ENCODE measurements around the gene LRRC74A.

Gene LRRC74A

DNA sequence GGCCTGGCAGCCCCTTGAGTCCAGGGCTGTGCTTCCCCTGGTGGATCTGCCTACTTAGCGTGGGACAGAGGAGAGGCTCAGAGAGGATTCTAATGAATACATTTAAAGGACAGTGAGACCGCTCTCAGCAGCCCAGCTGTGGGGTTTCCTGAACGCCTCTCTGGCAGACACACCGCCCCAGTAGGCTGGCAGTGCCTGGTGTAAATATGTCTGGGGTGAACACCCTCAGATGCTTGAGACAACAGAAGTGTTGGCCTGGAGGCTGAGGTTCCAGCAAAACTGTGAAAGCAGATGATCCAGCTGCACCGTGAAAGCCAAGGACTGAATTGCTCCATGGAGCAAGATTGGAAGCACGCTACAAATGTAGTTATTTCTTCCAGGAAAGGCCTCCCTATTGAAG is 55.1 kb downstream of the LRRC74A start:
- no peak for DNase-seq
- Histone ChIP-seq H3K4me1 (no peaks in the 10 kb centered on the region), H3K36me3 (no peaks in the 10 kb centered on the region), H3K9me3 (no peaks in the 10 kb centered on the region), H3K4me3 (ENCODE audit: low read depth, low read length) (no peak overlapping the region), H3K27me3 (no peaks in the 10 kb centered on the region)
- TF ChIP-seq, protein P1, sequence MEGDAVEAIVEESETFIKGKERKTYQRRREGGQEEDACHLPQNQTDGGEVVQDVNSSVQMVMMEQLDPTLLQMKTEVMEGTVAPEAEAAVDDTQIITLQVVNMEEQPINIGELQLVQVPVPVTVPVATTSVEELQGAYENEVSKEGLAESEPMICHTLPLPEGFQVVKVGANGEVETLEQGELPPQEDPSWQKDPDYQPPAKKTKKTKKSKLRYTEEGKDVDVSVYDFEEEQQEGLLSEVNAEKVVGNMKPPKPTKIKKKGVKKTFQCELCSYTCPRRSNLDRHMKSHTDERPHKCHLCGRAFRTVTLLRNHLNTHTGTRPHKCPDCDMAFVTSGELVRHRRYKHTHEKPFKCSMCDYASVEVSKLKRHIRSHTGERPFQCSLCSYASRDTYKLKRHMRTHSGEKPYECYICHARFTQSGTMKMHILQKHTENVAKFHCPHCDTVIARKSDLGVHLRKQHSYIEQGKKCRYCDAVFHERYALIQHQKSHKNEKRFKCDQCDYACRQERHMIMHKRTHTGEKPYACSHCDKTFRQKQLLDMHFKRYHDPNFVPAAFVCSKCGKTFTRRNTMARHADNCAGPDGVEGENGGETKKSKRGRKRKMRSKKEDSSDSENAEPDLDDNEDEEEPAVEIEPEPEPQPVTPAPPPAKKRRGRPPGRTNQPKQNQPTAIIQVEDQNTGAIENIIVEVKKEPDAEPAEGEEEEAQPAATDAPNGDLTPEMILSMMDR (IDR thresholded peaks at IDR 0.05; ENCODE audit: low read depth, low read length), result no peak

DNA sequence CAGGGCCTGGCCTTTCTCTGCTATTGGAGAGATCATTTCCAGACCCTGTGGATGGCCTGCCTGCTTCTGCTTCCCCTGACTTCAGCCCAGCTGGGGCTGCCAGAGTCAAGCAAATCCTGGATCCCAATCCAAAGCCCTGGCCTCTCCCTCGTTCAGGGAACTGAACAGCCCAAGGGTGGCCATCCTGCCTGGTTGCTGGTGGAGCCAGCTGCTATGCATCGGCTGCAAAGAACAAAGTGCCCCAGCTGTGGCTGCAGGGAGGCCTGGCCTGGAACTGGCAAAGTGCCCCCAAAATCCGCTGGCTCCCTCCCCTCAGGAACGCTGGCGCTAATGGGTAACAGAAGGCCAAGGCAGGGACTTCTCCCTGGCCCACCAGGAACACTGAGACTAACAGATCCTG is 56.4 kb downstream of the LRRC74A start:
- TF ChIP-seq, protein P1 (IDR thresholded peaks at IDR 0.05; ENCODE audit: low read depth, low read length), result no peak
- Histone ChIP-seq H3K9me3 (no peaks in the 10 kb centered on the region), H3K27me3 (no peaks in the 10 kb centered on the region), H3K4me3 (ENCODE audit: low read depth, low read length) (no peak overlapping the region), H3K36me3 (no peaks in the 10 kb centered on the region), H3K4me1 (no peaks in the 10 kb centered on the region)
- no peak for DNase-seq

DNA sequence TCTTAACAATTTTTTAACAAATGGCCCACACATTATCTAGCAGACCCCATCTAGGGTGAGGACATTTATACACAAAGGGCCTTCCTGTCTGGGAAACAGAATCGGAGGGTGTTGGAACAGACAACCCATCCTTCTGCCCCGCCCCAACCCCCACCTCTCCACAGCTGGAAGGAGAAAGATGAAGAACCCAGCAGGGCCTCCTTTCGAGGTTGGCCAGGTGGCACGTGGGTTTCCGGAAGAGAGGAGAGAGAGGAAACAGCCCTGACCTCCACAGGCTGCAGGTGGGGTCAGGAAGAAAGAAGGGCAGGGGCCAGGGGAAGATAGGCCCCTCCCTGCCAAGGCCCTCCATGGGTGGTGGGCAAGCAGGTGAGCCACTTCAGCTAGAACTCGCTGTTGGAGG is 57.2 kb downstream of the LRRC74A start:
- H3K9me3 ChIP-seq, result no peaks in the 10 kb centered on the region
- H3K27me3 ChIP-seq, result no peaks in the 10 kb centered on the region
- TF ChIP-seq, protein P1 (IDR thresholded peaks at IDR 0.05; ENCODE audit: low read depth, low read length), result no peak
- no peak for DNase-seq
- H3K36me3 ChIP-seq, result no peaks in the 10 kb centered on the region
- H3K4me1 ChIP-seq, result no peaks in the 10 kb centered on the region
- no peak overlapping the region for H3K4me3 ChIP-seq (ENCODE audit: low read depth, low read length)

DNA sequence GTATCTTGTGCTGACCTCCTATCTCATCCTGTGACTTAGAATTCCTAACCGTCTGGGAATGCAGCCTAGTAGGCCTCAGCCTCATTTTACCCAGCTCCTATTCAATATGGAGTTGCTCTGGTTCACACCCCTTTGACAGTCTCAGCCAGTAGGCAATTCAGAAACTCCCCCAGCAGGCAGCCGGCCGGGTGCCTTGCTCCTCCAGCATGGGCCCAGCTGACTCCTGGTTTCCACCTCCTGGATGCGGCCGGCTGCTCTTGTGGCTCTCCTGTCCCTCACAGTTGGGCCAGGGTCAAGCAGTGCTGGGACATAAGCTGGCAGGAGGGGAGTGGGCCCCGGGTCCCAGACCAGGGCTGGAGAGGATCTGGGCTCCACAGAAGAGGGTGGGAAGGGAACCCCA is 58.2 kb downstream of the LRRC74A start:
- Histone ChIP-seq H3K4me1 (no peaks in the 10 kb centered on the region), H3K36me3 (no peaks in the 10 kb centered on the region), H3K27me3 (no peaks in the 10 kb centered on the region), H3K9me3 (no peaks in the 10 kb centered on the region), H3K4me3 (ENCODE audit: low read depth, low read length) (no peak overlapping the region)
- no peak for DNase-seq
- TF ChIP-seq, protein P1 (IDR thresholded peaks at IDR 0.05; ENCODE audit: low read depth, low read length), result no peak

DNA sequence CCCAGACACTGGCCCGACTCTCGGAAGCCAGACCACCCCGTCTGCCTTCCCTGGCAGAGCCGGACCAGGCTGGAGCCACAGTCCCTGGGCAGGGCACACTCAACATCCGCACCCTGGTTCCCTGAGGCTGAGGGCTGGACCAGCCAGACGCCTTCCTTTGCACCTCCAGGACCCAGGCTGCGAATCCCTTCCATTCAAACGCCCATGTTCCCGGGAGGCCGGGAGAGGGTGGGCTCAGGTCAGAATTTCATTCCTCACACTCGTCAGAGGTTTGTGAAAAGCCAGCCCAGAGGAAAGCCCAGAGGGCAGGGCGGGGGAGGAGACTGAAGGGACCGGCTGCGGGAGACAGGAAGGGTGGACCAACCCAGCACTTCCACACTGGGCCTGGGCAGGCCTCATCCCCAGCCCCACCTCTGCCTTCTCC is 58.7 kb downstream of the LRRC74A start:
- Histone ChIP-seq H3K9me3 (no peaks in the 10 kb centered on the region), H3K4me1 (no peaks in the 10 kb centered on the region), H3K36me3 (no peaks in the 10 kb centered on the region), H3K4me3 (ENCODE audit: low read depth, low read length) (no peak overlapping the region), H3K27me3 (no peaks in the 10 kb centered on the region)
- DNase-seq, result no peak
- TF ChIP-seq, protein P1 (IDR thresholded peaks at IDR 0.05; ENCODE audit: low read depth, low read length), result no peak

DNA sequence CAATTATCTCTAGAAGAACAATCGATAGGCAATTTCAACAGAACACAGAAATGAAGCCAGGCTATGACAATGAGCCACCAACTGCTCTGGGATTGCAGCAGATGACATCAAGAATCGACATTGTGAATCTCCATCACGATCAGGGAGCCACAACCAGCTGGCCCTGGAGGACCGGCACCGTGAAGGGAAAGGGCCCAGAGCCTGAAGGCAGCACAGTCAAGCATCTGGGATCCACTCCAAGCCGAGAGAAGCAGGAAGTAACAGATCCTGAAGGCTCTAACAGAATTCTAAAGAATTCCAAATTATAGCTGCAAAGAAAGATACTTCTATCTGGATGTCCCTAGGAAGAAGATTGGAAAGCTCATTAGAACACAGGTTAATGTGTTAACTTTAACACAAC is 61.0 kb downstream of the LRRC74A start:
- no peak overlapping the region for H3K4me3 ChIP-seq (ENCODE audit: low read depth, low read length)
- TF ChIP-seq, protein P1 (IDR thresholded peaks at IDR 0.05; ENCODE audit: low read depth, low read length), result no peak
- no peaks in the 10 kb centered on the region for H3K36me3 ChIP-seq
- no peak for DNase-seq
- H3K4me1 ChIP-seq, result no peaks in the 10 kb centered on the region
- no peaks in the 10 kb centered on the region for H3K9me3 ChIP-seq
- H3K27me3 ChIP-seq, result no peaks in the 10 kb centered on the region

All from BE2C (cell line).